HL-60 (cell line): ENCODE data around the gene HTR4.
A peak's percentile ranks its signal among the peaks of the same experiment; 100 is the strongest.

ENCODE experiments used
- DNase-seq, 2 experiments: peaks; one replicate each; pipeline ENCODE4 v3.0.0-alpha.2; 2010 to 2020; ENCODE audit warnings: low read depth in 1 of 2, low spot score in 1 of 2
- H3K27ac ChIP-seq: fragments of 250-450 bp; sonication (Bioruptor Pico); replicated peaks from 2 replicates; pipeline ENCODE4 v1.5.1; 2020; ENCODE audit warnings: mild to moderate bottlenecking, moderate library complexity
- H3K27me3 ChIP-seq: fragments of 250-450 bp; sonication (Bioruptor Pico); 2 replicates; pipeline ENCODE4 v1.5.1; 2021; ENCODE audit warnings: mild to moderate bottlenecking, moderate library complexity; ENCODE audit not compliant: insufficient read depth, poor library complexity, severe bottlenecking
- H3K4me3 ChIP-seq: replicated peaks from 2 replicates; pipeline ENCODE4 v1.5.1; 2011; ENCODE audit warnings: mild to moderate bottlenecking, control low read depth, low read length; ENCODE audit not compliant: insufficient read depth
- GABPA ChIP-seq: IDR thresholded peaks from 2 replicates; pipeline ENCODE4 v1.6.1; 2012; ENCODE audit warnings: low read depth
- POLR2AphosphoS5 ChIP-seq: IDR thresholded peaks from 2 replicates; pipeline ENCODE4 v1.6.1; 2012; ENCODE audit warnings: low read depth
- SPI1 ChIP-seq: IDR thresholded peaks from 2 replicates; pipeline ENCODE4 v1.6.1; 2012; ENCODE audit warnings: low read depth, mild to moderate bottlenecking, borderline replicate concordance
- long read RNA-seq: library from polyadenylated mRNA; unstranded; transcript quantifications from one replicate; pipeline ENCODE4 v2.0.0, GENCODE V29; 2020
- TF ChIP-seq, protein P1 (sequence below): IDR thresholded peaks from one replicate; pipeline ENCODE4 v1.5.1; 2011; ENCODE audit warnings: low read length, control low read depth, inconsistent platforms; ENCODE audit not compliant: insufficient read depth
- TF ChIP-seq, protein P2 (sequence below): IDR thresholded peaks from 2 replicates; pipeline ENCODE4 v1.6.1; 2012; ENCODE audit warnings: low read depth; ENCODE audit not compliant: insufficient replicate concordance

Gene HTR4, protein sequence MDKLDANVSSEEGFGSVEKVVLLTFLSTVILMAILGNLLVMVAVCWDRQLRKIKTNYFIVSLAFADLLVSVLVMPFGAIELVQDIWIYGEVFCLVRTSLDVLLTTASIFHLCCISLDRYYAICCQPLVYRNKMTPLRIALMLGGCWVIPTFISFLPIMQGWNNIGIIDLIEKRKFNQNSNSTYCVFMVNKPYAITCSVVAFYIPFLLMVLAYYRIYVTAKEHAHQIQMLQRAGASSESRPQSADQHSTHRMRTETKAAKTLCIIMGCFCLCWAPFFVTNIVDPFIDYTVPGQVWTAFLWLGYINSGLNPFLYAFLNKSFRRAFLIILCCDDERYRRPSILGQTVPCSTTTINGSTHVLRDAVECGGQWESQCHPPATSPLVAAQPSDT
- long read RNA-seq, partial matches to known transcripts, result 0 of 1 reads
- long read RNA-seq, other reads (novel, unspliced or antisense), result 1 of 1 reads

DNA sequence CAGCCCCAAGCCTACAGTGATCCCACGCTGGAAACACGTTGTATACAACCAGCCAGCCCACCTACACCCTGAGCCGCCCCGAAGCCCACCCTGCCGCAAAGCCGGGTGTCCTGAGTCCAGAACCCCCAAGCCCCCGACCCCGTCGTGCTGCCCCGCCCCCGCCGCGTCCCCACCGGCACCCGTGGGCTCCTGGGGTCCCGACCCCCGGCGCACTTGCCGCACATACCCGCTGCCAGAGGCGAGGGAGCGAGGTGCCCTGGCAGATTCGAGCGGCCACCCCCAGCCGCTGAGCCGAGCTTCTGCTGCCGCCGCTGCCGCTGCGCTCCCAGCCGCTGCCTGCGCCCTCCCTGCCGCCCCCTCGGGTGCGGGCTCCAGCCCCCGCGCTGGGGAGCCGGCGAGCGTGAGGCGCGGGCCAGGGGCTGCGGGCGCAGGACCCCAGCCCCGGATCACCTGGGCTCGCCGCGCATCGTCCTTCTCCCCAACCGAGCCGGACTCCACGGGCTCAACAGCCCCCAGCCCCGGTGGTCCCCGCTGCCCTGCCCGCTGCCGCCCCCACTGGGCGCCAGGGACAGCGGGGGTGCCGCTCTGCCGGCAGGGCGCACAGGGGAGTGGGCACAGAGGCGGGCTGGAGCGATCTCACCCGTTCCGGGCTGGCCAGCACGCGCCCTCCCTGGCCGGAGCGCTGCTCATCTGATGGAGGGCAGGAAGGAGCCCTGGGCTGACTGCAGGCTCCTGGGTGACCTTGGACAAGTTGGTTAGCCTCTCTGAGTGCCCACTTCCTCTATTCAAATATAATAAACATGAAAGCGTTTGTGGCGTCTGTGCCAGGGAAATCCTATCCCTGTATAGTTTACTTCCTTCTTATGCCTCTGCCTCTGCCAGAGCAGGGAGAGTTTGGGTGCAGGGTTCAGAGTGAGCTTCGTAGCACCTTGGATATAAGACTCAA, at the start of gene HTR4:
TSS of gene HTR4 (minus strand) at position 692 of the 946 bp plus-strand sequence. CDS start 17,513 bp downstream, outside the sequence.
- TF ChIP-seq, protein P1, sequence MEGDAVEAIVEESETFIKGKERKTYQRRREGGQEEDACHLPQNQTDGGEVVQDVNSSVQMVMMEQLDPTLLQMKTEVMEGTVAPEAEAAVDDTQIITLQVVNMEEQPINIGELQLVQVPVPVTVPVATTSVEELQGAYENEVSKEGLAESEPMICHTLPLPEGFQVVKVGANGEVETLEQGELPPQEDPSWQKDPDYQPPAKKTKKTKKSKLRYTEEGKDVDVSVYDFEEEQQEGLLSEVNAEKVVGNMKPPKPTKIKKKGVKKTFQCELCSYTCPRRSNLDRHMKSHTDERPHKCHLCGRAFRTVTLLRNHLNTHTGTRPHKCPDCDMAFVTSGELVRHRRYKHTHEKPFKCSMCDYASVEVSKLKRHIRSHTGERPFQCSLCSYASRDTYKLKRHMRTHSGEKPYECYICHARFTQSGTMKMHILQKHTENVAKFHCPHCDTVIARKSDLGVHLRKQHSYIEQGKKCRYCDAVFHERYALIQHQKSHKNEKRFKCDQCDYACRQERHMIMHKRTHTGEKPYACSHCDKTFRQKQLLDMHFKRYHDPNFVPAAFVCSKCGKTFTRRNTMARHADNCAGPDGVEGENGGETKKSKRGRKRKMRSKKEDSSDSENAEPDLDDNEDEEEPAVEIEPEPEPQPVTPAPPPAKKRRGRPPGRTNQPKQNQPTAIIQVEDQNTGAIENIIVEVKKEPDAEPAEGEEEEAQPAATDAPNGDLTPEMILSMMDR, result no peak
- TF ChIP-seq SPI1, result peak; percentile 71; the same call in 1 of the 2 replicates
- TF ChIP-seq GABPA, result no peak
- peak in 1 of 2 experiments; percentile 13 for DNase-seq
- Histone ChIP-seq H3K27ac (no peak within 1 kb of the TSS), H3K27me3 (peaks cover 35% of the 10 kb centered on the region), H3K4me3 (no peak within 1 kb of the TSS)

DNA sequence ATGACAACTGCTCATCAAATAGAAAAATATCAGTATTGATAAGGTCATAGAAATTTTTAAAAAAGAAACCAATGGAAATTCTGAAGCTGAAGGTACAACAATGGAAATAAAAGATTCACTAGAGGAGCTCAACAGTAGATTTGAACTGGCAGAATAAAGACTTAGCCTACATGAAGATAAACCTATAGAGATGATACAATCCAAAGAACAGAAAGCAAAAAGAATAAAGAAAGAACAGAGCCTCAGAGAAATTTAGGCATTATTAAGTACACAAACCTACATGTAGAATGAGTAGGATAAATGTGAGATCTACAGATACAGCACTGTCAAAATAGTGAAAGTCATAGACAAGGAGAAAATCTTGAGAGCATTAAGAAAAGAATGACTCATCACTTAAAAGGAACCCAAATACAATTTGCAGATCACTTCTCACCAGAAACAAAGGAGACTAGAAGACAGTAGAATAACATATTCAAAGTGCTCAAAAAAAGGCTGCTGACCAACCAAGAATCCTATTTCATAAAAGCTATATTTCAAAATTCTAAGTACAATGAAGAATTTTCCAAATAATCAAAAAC, 47.8 kb upstream of the HTR4 start:
- DNase-seq, result no peak
- H3K27me3 ChIP-seq, result no peaks in the 10 kb centered on the region
- TF ChIP-seq, protein P1, result no peak
- TF ChIP-seq, protein P2, sequence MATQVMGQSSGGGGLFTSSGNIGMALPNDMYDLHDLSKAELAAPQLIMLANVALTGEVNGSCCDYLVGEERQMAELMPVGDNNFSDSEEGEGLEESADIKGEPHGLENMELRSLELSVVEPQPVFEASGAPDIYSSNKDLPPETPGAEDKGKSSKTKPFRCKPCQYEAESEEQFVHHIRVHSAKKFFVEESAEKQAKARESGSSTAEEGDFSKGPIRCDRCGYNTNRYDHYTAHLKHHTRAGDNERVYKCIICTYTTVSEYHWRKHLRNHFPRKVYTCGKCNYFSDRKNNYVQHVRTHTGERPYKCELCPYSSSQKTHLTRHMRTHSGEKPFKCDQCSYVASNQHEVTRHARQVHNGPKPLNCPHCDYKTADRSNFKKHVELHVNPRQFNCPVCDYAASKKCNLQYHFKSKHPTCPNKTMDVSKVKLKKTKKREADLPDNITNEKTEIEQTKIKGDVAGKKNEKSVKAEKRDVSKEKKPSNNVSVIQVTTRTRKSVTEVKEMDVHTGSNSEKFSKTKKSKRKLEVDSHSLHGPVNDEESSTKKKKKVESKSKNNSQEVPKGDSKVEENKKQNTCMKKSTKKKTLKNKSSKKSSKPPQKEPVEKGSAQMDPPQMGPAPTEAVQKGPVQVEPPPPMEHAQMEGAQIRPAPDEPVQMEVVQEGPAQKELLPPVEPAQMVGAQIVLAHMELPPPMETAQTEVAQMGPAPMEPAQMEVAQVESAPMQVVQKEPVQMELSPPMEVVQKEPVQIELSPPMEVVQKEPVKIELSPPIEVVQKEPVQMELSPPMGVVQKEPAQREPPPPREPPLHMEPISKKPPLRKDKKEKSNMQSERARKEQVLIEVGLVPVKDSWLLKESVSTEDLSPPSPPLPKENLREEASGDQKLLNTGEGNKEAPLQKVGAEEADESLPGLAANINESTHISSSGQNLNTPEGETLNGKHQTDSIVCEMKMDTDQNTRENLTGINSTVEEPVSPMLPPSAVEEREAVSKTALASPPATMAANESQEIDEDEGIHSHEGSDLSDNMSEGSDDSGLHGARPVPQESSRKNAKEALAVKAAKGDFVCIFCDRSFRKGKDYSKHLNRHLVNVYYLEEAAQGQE, result no peak
- TF ChIP-seq POLR2AphosphoS5 (no peak), SPI1 (no peak), GABPA (no peak)
- no peak overlapping the region for H3K4me3 ChIP-seq
- H3K27ac ChIP-seq, result no peak overlapping the region

DNA sequence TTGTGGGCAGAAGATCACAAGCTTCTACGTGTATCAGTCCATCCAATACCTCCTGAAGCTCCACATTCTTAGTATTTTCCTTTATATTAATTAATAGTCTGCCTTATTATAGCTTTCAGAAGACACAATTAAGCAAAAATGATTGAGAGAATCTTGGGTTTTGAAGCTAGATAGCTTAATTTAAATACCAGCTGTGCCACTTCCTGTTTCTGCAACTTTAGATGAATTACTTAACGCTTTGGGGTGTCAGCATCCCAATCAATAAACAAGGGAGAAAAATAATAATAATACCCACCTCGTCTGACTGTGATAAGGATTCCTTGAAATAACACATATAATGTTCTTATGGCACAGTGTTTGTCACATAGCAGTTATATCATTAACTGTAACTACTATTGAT, 44.7 kb upstream of the HTR4 start:
- TF ChIP-seq, protein P2, result no peak
- TF ChIP-seq SPI1 (peak; percentile 74), POLR2AphosphoS5 (no peak), GABPA (no peak)
- TF ChIP-seq, protein P1, result no peak
- DNase-seq, result no peak
- Histone ChIP-seq H3K27ac (no peak overlapping the region), H3K4me3 (no peak overlapping the region), H3K27me3 (no peaks in the 10 kb centered on the region)
